ENCODE results near the gene TMEM52. TPM values are rescaled to one million over a fixed set of nuclear protein-coding genes. Genes with fewer than 3 reads are reported as not detected.

The TMEM52 gene
- total and polyA plus RNA-seq, 2 of the 8 experiments (the other 6 are each of a cell fraction or from before 2014, with no cell fraction given) = 14.6 to 30.2 TPM

DNA sequence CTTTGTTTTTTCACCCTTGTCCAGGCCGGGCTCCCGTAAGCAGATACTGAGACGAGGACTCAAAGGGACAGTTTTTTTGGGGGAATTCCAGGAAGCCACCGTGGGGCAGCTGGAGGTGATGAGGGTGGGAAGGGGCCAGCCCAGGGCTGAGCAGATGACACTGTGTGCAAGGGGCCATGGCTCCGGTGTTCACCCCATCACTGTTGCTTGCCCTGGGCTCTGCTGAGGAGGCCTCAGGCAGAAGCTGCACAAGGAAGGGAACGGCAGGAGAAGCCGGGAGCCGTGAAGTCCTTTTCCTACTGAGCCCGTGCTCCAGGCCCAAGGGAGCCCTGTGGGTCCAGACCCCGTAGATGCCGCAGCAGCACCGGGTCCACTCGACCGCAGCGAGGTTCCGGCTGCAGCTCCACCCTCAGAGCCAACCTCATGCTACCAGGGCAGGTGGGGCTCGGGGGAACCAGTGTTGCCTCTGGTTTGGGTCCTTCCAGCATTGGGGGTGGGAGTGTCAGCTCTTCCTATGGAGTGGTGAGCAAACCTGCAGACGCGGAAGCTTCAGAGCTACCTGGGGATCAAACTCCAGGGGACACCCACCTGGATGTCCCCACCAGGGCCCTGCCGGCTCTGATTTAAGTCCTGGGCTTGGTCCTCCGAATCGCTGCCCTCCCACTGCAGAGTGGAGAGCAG, 8.3 kb downstream of the TMEM52 start (continued):
- TF ChIP-seq MAX (IDR thresholded peaks at IDR 0.05) = no peak
- TF ChIP-seq TBP (IDR thresholded peaks at IDR 0.05; ENCODE audit: low read depth, low read length) = no peak
- TF ChIP-seq TAF1 (IDR thresholded peaks at IDR 0.05; ENCODE audit: low read depth, low read length) = no peak
- no peak for TF ChIP-seq MAFK (IDR thresholded peaks at IDR 0.05; ENCODE audit: low read depth, low read length)
- no peak for TF ChIP-seq ASH2L (IDR thresholded peaks at IDR 0.05; ENCODE audit: low read length)
- no peak for TF ChIP-seq POLR2AphosphoS5 (IDR thresholded peaks at IDR 0.05; ENCODE audit: low read depth, low read length)

Measured in H1 (cell line).